ENCODE measurements around the gene CSTA.

CSTA gene

DNA sequence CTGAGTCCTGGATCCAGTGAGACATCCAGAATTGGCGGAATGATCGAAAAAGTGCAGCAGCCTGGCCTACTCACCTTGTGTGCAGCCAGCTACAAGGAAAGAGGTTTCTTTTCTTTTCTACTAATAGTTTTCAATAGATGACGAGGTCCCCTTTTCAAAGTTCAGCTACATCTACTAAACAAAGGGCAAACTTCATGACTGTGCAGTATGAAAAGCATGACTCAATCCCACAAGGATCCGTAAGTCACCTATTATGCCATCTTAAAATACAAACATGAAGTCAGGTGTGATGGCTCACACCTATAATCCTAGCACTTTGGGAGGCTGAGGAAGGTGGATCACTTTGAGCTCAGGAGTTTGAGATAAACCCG, 41.3 kb downstream of the CSTA start:
- DNase-seq (ENCODE audit: low spot score) = no peak
- H2BK12ac ChIP-seq (ENCODE audit: low read length) = no peak overlapping the region
- no peak overlapping the region for H3K9ac ChIP-seq (ENCODE audit: low read depth, low read length, poor library complexity)
- no peaks in the 10 kb centered on the region for H3K9me3 ChIP-seq (replicated peaks in 1 of 2; ENCODE audit: control insufficient read depth in 2 of 2, insufficient read depth in 1 of 2, low read depth in 1 of 2, low read length in 2 of 2)
- H3K14ac ChIP-seq (ENCODE audit: low read length) = no peak overlapping the region
- no peak overlapping the region for H2BK120ac ChIP-seq (ENCODE audit: low read depth, low read length)
- H4K91ac ChIP-seq (ENCODE audit: low read depth, low read length, poor library complexity) = no peak overlapping the region
- H3K4ac ChIP-seq (ENCODE audit: low read length) = no peak overlapping the region
- H4K8ac ChIP-seq (ENCODE audit: low read depth, low read length) = no peak overlapping the region
- no peak overlapping the region for H2AK5ac ChIP-seq (ENCODE audit: low read depth, low read length)
- H3K18ac ChIP-seq (ENCODE audit: low read length) = no peak overlapping the region
- H3K27me3 ChIP-seq (ENCODE audit: control insufficient read depth in 3 of 3, insufficient read depth in 3 of 3, low read depth in 1 of 3, low read length in 3 of 3) = no peaks in the 10 kb centered on the region
- no peak overlapping the region for H3K27ac ChIP-seq (replicated peaks; ENCODE audit: low read length)
- no peaks in the 10 kb centered on the region for H3K79me1 ChIP-seq (ENCODE audit: low read depth, low read length)
- WGBS, 2 donors (ENCODE audit: extremely low coverage in 2 of 2, insufficient read length in 2 of 2, insufficient replicate concordance in 1 of 2) = no CpG with 5 or more reads among the region's 5 CpGs
- no peaks in the 10 kb centered on the region for H3K4me1 ChIP-seq (ENCODE audit: control insufficient read depth in 2 of 2, insufficient read depth in 1 of 2, low read depth in 1 of 2, low read length in 2 of 2)
- H2AFZ ChIP-seq (ENCODE audit: low read length) = no peak overlapping the region
- H2BK15ac ChIP-seq (ENCODE audit: low read length) = no peak overlapping the region
- H3K36me3 ChIP-seq (replicated peaks in 1 of 2; ENCODE audit: control insufficient read depth in 2 of 2, insufficient read depth in 2 of 2, low read length in 2 of 2) = peaks cover 16 to 99% of the 10 kb centered on the region in 2 donors
- H3K4me3 ChIP-seq (ENCODE audit: low read length in 2 of 2) = no peak overlapping the region
- no peak overlapping the region for H3K23ac ChIP-seq (ENCODE audit: low read depth, low read length, poor library complexity)
- no peak overlapping the region for H2BK5ac ChIP-seq (ENCODE audit: low read length)
- H3K4me2 ChIP-seq (ENCODE audit: insufficient read depth, low read length, poor library complexity, severe bottlenecking) = no peak overlapping the region

DNA sequence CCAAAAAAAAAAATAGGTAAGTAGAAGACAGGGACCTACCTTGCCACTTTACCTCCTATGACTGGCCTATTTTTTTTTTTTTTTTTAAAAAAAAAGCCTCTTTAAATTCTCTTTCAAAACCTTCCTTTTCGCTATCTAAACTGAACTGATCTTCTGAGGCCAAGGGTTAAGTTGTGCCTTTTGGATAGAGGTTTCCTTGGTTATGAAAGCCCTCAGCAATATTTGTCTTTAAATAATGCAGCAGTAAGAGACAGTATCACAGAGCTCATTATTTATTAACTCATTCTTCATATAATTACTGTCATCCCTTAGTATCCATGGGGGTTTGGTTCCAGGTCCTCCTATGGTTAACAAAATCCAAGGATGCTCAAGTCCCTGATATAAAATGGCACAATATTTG, 49.0 kb downstream of the CSTA start:
- no peak overlapping the region for H3K9ac ChIP-seq (ENCODE audit: low read depth, low read length, poor library complexity)
- H4K91ac ChIP-seq (ENCODE audit: low read depth, low read length, poor library complexity) = no peak overlapping the region
- H3K4me3 ChIP-seq (ENCODE audit: low read length in 2 of 2) = no peak overlapping the region
- no peak overlapping the region for H3K4me2 ChIP-seq (ENCODE audit: insufficient read depth, low read length, poor library complexity, severe bottlenecking)
- H2BK12ac ChIP-seq (ENCODE audit: low read length) = no peak overlapping the region
- H3K79me1 ChIP-seq (ENCODE audit: low read depth, low read length) = peaks cover 2% of the 10 kb centered on the region
- H3K4ac ChIP-seq (ENCODE audit: low read length) = no peak overlapping the region
- no peak overlapping the region for H2BK15ac ChIP-seq (ENCODE audit: low read length)
- WGBS, 2 donors (ENCODE audit: extremely low coverage in 2 of 2, insufficient read length in 2 of 2, insufficient replicate concordance in 1 of 2) = no CpG with 5 or more reads among the region's 1 CpG
- H3K36me3 ChIP-seq (replicated peaks in 1 of 2; ENCODE audit: control insufficient read depth in 2 of 2, insufficient read depth in 2 of 2, low read length in 2 of 2) = peaks cover 2 to 53% of the 10 kb centered on the region in 2 donors
- H3K23ac ChIP-seq (ENCODE audit: low read depth, low read length, poor library complexity) = no peak overlapping the region
- H2AFZ ChIP-seq (ENCODE audit: low read length) = no peak overlapping the region
- no peak overlapping the region for H2AK5ac ChIP-seq (ENCODE audit: low read depth, low read length)
- no peaks in the 10 kb centered on the region for H3K4me1 ChIP-seq (ENCODE audit: control insufficient read depth in 2 of 2, insufficient read depth in 1 of 2, low read depth in 1 of 2, low read length in 2 of 2)
- no peak overlapping the region for H3K18ac ChIP-seq (ENCODE audit: low read length)
- DNase-seq (ENCODE audit: low spot score) = no peak
- no peaks in the 10 kb centered on the region for H3K27me3 ChIP-seq (ENCODE audit: control insufficient read depth in 3 of 3, insufficient read depth in 3 of 3, low read depth in 1 of 3, low read length in 3 of 3)
- H2BK5ac ChIP-seq (ENCODE audit: low read length) = no peak overlapping the region
- no peak overlapping the region for H4K8ac ChIP-seq (ENCODE audit: low read depth, low read length)
- H2BK120ac ChIP-seq (ENCODE audit: low read depth, low read length) = no peak overlapping the region
- H3K14ac ChIP-seq (ENCODE audit: low read length) = no peak overlapping the region
- H3K9me3 ChIP-seq (replicated peaks in 1 of 2; ENCODE audit: control insufficient read depth in 2 of 2, insufficient read depth in 1 of 2, low read depth in 1 of 2, low read length in 2 of 2) = no peaks in the 10 kb centered on the region
- no peak overlapping the region for H3K27ac ChIP-seq (replicated peaks; ENCODE audit: low read length)

DNA sequence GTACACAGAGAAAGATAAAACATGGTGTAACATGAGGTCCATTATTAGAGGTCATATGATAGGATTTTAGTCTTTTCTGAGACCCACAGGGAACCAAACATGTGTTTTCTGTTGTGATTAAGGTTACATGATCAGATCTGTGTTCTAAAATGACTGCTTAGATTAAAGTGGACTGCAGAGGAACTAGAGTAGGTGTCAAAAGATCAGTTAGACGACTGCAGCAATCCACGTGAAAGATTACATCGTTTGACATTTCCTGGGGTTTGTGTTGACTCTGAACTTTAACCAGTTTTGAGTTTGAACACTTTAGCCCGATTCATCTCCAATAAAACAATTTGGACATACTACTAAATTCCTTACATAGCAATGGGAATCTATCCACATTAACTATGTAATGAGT, 52.9 kb downstream of the CSTA start:
- Histone ChIP-seq H3K14ac (ENCODE audit: low read length) (no peak overlapping the region), H3K9ac (ENCODE audit: low read depth, low read length, poor library complexity) (no peak overlapping the region), H3K23ac (ENCODE audit: low read depth, low read length, poor library complexity) (no peak overlapping the region), H3K27ac (replicated peaks; ENCODE audit: low read length) (no peak overlapping the region), H2BK5ac (ENCODE audit: low read length) (no peak overlapping the region), H3K9me3 (replicated peaks in 1 of 2; ENCODE audit: control insufficient read depth in 2 of 2, insufficient read depth in 1 of 2, low read depth in 1 of 2, low read length in 2 of 2) (no peaks in the 10 kb centered on the region), H3K79me1 (ENCODE audit: low read depth, low read length) (no peaks in the 10 kb centered on the region), H2AK5ac (ENCODE audit: low read depth, low read length) (no peak overlapping the region), H3K4ac (ENCODE audit: low read length) (no peak overlapping the region), H2BK12ac (ENCODE audit: low read length) (no peak overlapping the region), H2BK120ac (ENCODE audit: low read depth, low read length) (no peak overlapping the region), H3K18ac (ENCODE audit: low read length) (no peak overlapping the region), H4K8ac (ENCODE audit: low read depth, low read length) (no peak overlapping the region), H2AFZ (ENCODE audit: low read length) (no peak overlapping the region), H3K4me3 (ENCODE audit: low read length in 2 of 2) (no peak overlapping the region), H4K91ac (ENCODE audit: low read depth, low read length, poor library complexity) (no peak overlapping the region), H3K4me1 (ENCODE audit: control insufficient read depth in 2 of 2, insufficient read depth in 1 of 2, low read depth in 1 of 2, low read length in 2 of 2) (peaks cover 0 to 3% of the 10 kb centered on the region in 2 donors), H2BK15ac (ENCODE audit: low read length) (no peak overlapping the region), H3K36me3 (replicated peaks in 1 of 2; ENCODE audit: control insufficient read depth in 2 of 2, insufficient read depth in 2 of 2, low read length in 2 of 2) (peaks cover 0 to 34% of the 10 kb centered on the region in 2 donors), H3K4me2 (ENCODE audit: insufficient read depth, low read length, poor library complexity, severe bottlenecking) (no peak overlapping the region), H3K27me3 (ENCODE audit: control insufficient read depth in 3 of 3, insufficient read depth in 3 of 3, low read depth in 1 of 3, low read length in 3 of 3) (no peaks in the 10 kb centered on the region)
- no CpG with 5 or more reads among the region's 4 CpGs for WGBS, 2 donors (ENCODE audit: extremely low coverage in 2 of 2, insufficient read length in 2 of 2, insufficient replicate concordance in 1 of 2)
- no peak for DNase-seq (ENCODE audit: low spot score)

GRCh38 chr3:122382888-122383666, 58.0 kb downstream of the CSTA start, which contains the start of gene MIX23:
Gene MIX23, minus strand, starts transcription at chr3:122383231. Its CDS starts 7 bp downstream, at chr3:122383224.
- H4K8ac ChIP-seq (ENCODE audit: low read depth, low read length) = no peak within 1 kb of the TSS
- no peaks in the 10 kb centered on the region for H3K9me3 ChIP-seq (replicated peaks in 1 of 2; ENCODE audit: control insufficient read depth in 2 of 2, insufficient read depth in 1 of 2, low read depth in 1 of 2, low read length in 2 of 2)
- H3K18ac ChIP-seq (ENCODE audit: low read length) = peak within 1 kb of the TSS; percentile 86
- H3K79me1 ChIP-seq (ENCODE audit: low read depth, low read length) = no peaks in the 10 kb centered on the region
- no peak within 1 kb of the TSS for H2AK5ac ChIP-seq (ENCODE audit: low read depth, low read length)
- H3K27me3 ChIP-seq (ENCODE audit: control insufficient read depth in 3 of 3, insufficient read depth in 3 of 3, low read depth in 1 of 3, low read length in 3 of 3) = peaks cover 0 to 2% (median 0%) of the 10 kb centered on the region in 3 experiments
- WGBS, 2 donors (ENCODE audit: extremely low coverage in 2 of 2, insufficient read length in 2 of 2, insufficient replicate concordance in 1 of 2) = no CpG with 5 or more reads among the region's 31 CpGs
- peak within 1 kb of the TSS; percentile 59 for H2BK5ac ChIP-seq (ENCODE audit: low read length)
- H3K14ac ChIP-seq (ENCODE audit: low read length) = no peak within 1 kb of the TSS
- H3K9ac ChIP-seq (ENCODE audit: low read depth, low read length, poor library complexity) = peak within 1 kb of the TSS; percentile 83
- H3K4me1 ChIP-seq (ENCODE audit: control insufficient read depth in 2 of 2, insufficient read depth in 1 of 2, low read depth in 1 of 2, low read length in 2 of 2) = peaks cover 3 to 6% of the 10 kb centered on the region in 2 donors
- peak; percentile 80 for DNase-seq (ENCODE audit: low spot score)
- H2BK12ac ChIP-seq (ENCODE audit: low read length) = no peak within 1 kb of the TSS
- no peak within 1 kb of the TSS for H2BK120ac ChIP-seq (ENCODE audit: low read depth, low read length)
- H3K23ac ChIP-seq (ENCODE audit: low read depth, low read length, poor library complexity) = peak within 1 kb of the TSS; percentile 99
- H3K36me3 ChIP-seq (replicated peaks in 1 of 2; ENCODE audit: control insufficient read depth in 2 of 2, insufficient read depth in 2 of 2, low read length in 2 of 2) = peaks cover 0 to 17% of the 10 kb centered on the region in 2 donors
- no peak within 1 kb of the TSS for H3K4ac ChIP-seq (ENCODE audit: low read length)
- H3K27ac ChIP-seq (replicated peaks; ENCODE audit: low read length) = peak within 1 kb of the TSS; percentile 57
- H2AFZ ChIP-seq (ENCODE audit: low read length) = peak within 1 kb of the TSS; percentile 98
- H4K91ac ChIP-seq (ENCODE audit: low read depth, low read length, poor library complexity) = no peak within 1 kb of the TSS
- H3K4me3 ChIP-seq (ENCODE audit: low read length in 2 of 2) = peak within 1 kb of the TSS; percentile 80 to 87
- H2BK15ac ChIP-seq (ENCODE audit: low read length) = no peak within 1 kb of the TSS
- H3K4me2 ChIP-seq (ENCODE audit: insufficient read depth, low read length, poor library complexity, severe bottlenecking) = peak within 1 kb of the TSS; percentile 79
